Endothelial cell of umbilical vein (primary cell): ENCODE measurements around the gene MYMK. TPM values are rescaled to one million over a fixed set of nuclear protein-coding genes. Genes with fewer than 3 reads are reported as not detected.

Source experiments
- BruUV-seq: library from RNA; stranded (reverse); fragments of 400-500 nt; replicated peaks from 2 replicates; lab custom pipeline; 2021; lab: Mats Ljungman, UMichigan
- CTCF ChIA-PET: fragments of 300-600, 350-600 bp; sonication (Branson Sonifier 250); formaldehyde crosslinking; loops from one replicate; lab custom pipeline; 2021; ENCODE audit warnings: antibody characterized with exemption, inconsistent platforms; lab: Charles Lee
- POLR2A ChIA-PET: fragments of 300-600, 350-600 bp; sonication (Branson Sonifier 250); formaldehyde crosslinking; loops from one replicate; lab custom pipeline; 2021; ENCODE audit warnings: antibody characterized with exemption, inconsistent platforms; lab: Charles Lee
- DNase-seq: peaks from one replicate; pipeline ENCODE4 v3.0.0-alpha.2; 2011; ENCODE audit warnings: low read depth, low spot score
- FAIRE-seq: peaks from 2 replicates; lab custom pipeline; 2011; peaks lifted over from hg19 to GRCh38; lab: Jason Lieb, UNC
- H2AFZ ChIP-seq: 2 replicates; pipeline ENCODE4 v1.6.0; 2012; ENCODE audit warnings: low read depth, low read length, control low read depth, inconsistent platforms
- H3K27ac ChIP-seq: 2 replicates; pipeline ENCODE4 v1.5.1; 2011; ENCODE audit warnings: low read depth, mild to moderate bottlenecking, control low read depth, low read length, moderate library complexity; ENCODE audit not compliant: insufficient read depth
- H3K27me3 ChIP-seq, 2 experiments: 2 replicates each; pipeline versions ENCODE4 v1.6.0 to v1.6.1; 2011; ENCODE audit warnings: low read length in 2 of 2, mixed read lengths in 1 of 2; ENCODE audit not compliant: control insufficient read depth in 2 of 2, insufficient read depth in 2 of 2
- H3K36me3 ChIP-seq, 2 experiments: 2 replicates in 1 of 2; 3 replicates in 1 of 2; pipeline ENCODE4 v1.5.1; 2011; ENCODE audit warnings: low read length in 2 of 2, mild to moderate bottlenecking in 1 of 2, moderate library complexity in 1 of 2; ENCODE audit not compliant: control insufficient read depth in 2 of 2, insufficient read depth in 2 of 2; ENCODE audit errors: extremely low read depth in 1 of 2
- H3K4me1 ChIP-seq: 3 replicates; pipeline ENCODE4 v1.5.1; 2011; ENCODE audit warnings: mild to moderate bottlenecking, low read length; ENCODE audit not compliant: control insufficient read depth, insufficient read depth; ENCODE audit errors: extremely low read depth
- H3K4me2 ChIP-seq: 2 replicates; pipeline ENCODE4 v1.6.1; 2011; ENCODE audit warnings: low read length, control low read depth, mixed read lengths; ENCODE audit not compliant: insufficient read depth
- H3K4me3 ChIP-seq, 3 experiments: fragments of 200-600 bp in 1 of 3; sonication (generic), shearing (Covaris generic) in 1 of 3; replicated peaks in 1 of 3; 2 replicates each; pipeline ENCODE4 v1.5.1; 2011 to 2016; ENCODE audit warnings: control low read depth in 3 of 3, low read length in 3 of 3, mild to moderate bottlenecking in 2 of 3, inconsistent platforms in 1 of 3, low read depth in 1 of 3, moderate library complexity in 1 of 3; ENCODE audit not compliant: insufficient read depth in 1 of 3
- H3K79me2 ChIP-seq: 2 replicates; pipeline ENCODE4 v1.6.0; 2012; ENCODE audit warnings: low read length, inconsistent platforms; ENCODE audit not compliant: control insufficient read depth, insufficient read depth
- H3K9ac ChIP-seq: replicated peaks from 2 replicates; pipeline ENCODE3; 2011; ENCODE audit warnings: low read length, control low read depth; ENCODE audit not compliant: insufficient read depth; ENCODE audit errors: extremely low read depth
- H3K9me1 ChIP-seq: replicated peaks from 3 replicates; pipeline ENCODE4 v1.6.0; 2011; ENCODE audit warnings: mild to moderate bottlenecking, low read length; ENCODE audit not compliant: control insufficient read depth, insufficient read depth; ENCODE audit errors: extremely low read depth
- H3K9me3 ChIP-seq: replicated peaks from 2 replicates; pipeline ENCODE4 v1.5.1; 2012; ENCODE audit warnings: low read length, inconsistent platforms; ENCODE audit not compliant: control insufficient read depth, insufficient read depth
- H4K20me1 ChIP-seq: replicated peaks from 2 replicates; pipeline ENCODE3; 2011; ENCODE audit warnings: mild to moderate bottlenecking, low read length; ENCODE audit not compliant: control insufficient read depth, insufficient read depth; ENCODE audit errors: extremely low read depth
- CTCF ChIP-seq, 2 donors: IDR thresholded peaks; 1 replicate in 1 of 2; 2 replicates in 1 of 2; pipeline ENCODE4 v1.5.1; 2011; ENCODE audit warnings: low read length in 2 of 2, mild to moderate bottlenecking in 2 of 2, moderate library complexity in 2 of 2, control low read depth in 1 of 2, inconsistent platforms in 1 of 2, low read depth in 1 of 2; ENCODE audit not compliant: insufficient read depth in 1 of 2; ENCODE audit errors: extremely low read depth in 1 of 2
- EZH2 ChIP-seq: IDR thresholded peaks from 2 replicates; pipeline ENCODE4 v1.6.1; 2012; ENCODE audit warnings: borderline replicate concordance, low read depth, mild to moderate bottlenecking, moderate library complexity, low read length, inconsistent platforms; ENCODE audit not compliant: severe bottlenecking
- FOS ChIP-seq: IDR thresholded peaks from 2 replicates; pipeline ENCODE4 v1.6.1; 2011; ENCODE audit warnings: mild to moderate bottlenecking, low read length, moderate library complexity, borderline replicate concordance; ENCODE audit not compliant: insufficient read depth
- GATA2 ChIP-seq: IDR thresholded peaks from 2 replicates; pipeline ENCODE4 v1.7.0; 2011; ENCODE audit warnings: low read depth, mild to moderate bottlenecking, moderate library complexity, mixed read lengths, low read length; ENCODE audit not compliant: insufficient read length, insufficient read depth
- JUN ChIP-seq: IDR thresholded peaks from 2 replicates; pipeline ENCODE4 v1.6.1; 2011; ENCODE audit warnings: borderline replicate concordance, low read depth; ENCODE audit not compliant: insufficient read length, insufficient read depth
- MYC ChIP-seq: IDR thresholded peaks from one replicate; pipeline ENCODE4 v1.6.1; 2011; ENCODE audit warnings: mild to moderate bottlenecking, low read depth, low read length
- POLR2A ChIP-seq: IDR thresholded peaks from 2 replicates; pipeline ENCODE4 v1.6.1; 2012; ENCODE audit warnings: low read depth, mild to moderate bottlenecking, control low read depth, low read length
- POLR2AphosphoS5 ChIP-seq: IDR thresholded peaks from 2 replicates; pipeline ENCODE4 v1.6.1; 2012; ENCODE audit warnings: low read depth, mild to moderate bottlenecking, control low read depth, low read length, moderate library complexity; ENCODE audit not compliant: insufficient read depth
- dilution Hi-C: fragments of 300-500 bp; cut with MboI; formaldehyde crosslinking; loops from one replicate; pipeline ENCODE4 v1.15.0; 2019; ENCODE audit warnings: low sequenced_read_pairs; ENCODE audit not compliant: extremely low pct_ligation_motif_present
- intact Hi-C: fragments of 100-400 bp; cut with micrococcal nuclease; formaldehyde crosslinking; loops from one replicate; pipeline ENCODE4 v1.10.0; 2022
- polyA plus RNA-seq, 4 experiments: library from polyadenylated mRNA; depleted of rRNA in 3 of 4; stranded (reverse) in 3 of 4; unstranded in 1 of 4; fragments of >200 nt; gene quantifications; 2 replicates each; pipeline versions ENCODE4 v1.2.1 to v1.2.3, GENCODE V29; 2011 to 2012; ENCODE audit warnings: missing spikeins in 1 of 4
- total RNA-seq: library from RNA; stranded (reverse); gene quantifications from 2 replicates; pipeline ENCODE4 v1.2.3, GENCODE V29; 2021
- TF ChIP-seq, protein P1 (sequence below): IDR thresholded peaks from 2 replicates; pipeline ENCODE4 v1.6.1; 2011; ENCODE audit not compliant: insufficient read depth, insufficient read length

The MYMK gene
- total and polyA plus RNA-seq, 2 donors (not counting 3 experiments of a cell fraction or from before 2014, with no cell fraction given) = not detected

DNA sequence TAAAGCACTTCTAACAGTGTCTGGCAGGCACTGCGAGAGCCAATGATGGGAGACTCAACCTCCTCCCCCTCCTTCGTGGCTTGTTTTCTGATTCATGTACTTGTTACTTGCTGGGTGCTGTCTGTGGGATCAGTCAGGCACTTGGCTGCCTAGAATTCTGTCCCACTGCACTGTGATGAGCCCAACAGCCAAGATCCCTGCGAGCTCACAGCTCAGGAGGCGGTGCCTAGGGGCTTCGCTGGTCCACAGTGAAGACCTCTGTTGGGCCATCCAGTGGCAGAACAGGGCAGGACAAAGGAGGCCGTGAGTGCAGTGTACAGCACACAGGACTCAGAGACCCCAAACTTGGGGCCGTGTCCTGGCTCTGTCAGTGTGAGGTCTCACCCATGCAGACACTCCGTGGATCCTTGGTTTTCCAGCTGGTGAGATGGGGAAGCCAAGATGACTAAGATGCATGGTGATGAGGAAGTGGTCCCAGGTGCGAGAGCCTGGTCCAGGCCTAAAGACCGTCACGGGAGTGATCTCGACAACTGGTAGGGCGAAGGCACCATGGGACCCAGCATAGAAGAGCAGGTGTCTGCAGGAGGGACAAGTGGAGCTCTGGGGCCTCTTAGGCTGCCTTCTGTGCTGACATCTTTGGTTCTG lies 19.5 kb downstream of the MYMK start:
- TF ChIP-seq MYC (no peak), POLR2AphosphoS5 (no peak), FOS (no peak)
- TF ChIP-seq, protein P1, sequence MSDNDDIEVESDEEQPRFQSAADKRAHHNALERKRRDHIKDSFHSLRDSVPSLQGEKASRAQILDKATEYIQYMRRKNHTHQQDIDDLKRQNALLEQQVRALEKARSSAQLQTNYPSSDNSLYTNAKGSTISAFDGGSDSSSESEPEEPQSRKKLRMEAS = no peak
- Histone ChIP-seq H4K20me1 (no peaks in the 10 kb centered on the region), H3K9me1 (no peaks in the 10 kb centered on the region), H3K27me3 (peaks cover 0 to 3% of the 10 kb centered on the region in 2 experiments), H3K9me3 (no peaks in the 10 kb centered on the region), H3K4me1 (no peaks in the 10 kb centered on the region), H2AFZ (no peak overlapping the region), H3K4me2 (no peak overlapping the region), H3K9ac (no peak overlapping the region), H3K4me3 (no peak overlapping the region), H3K27ac (no peak overlapping the region), H3K36me3 (no peaks in the 10 kb centered on the region), H3K79me2 (no peaks in the 10 kb centered on the region)
- POLR2A ChIA-PET = no interaction called here
- CTCF ChIA-PET = interaction anchor here (0.7 kb wide), 1 partner anchor 10 kb away, joined by 3 read pairs; no protein-coding TSS in a partner anchor
- BruUV-seq = no TSS peak
- no peak for FAIRE-seq
- intact Hi-C loops = no loop called here
- dilution Hi-C loops = no loop called here
- DNase-seq = no peak

- no peak for FAIRE-seq
- no peak overlapping the region for H3K27ac ChIP-seq
- H3K4me2 ChIP-seq = no peak overlapping the region
- no peaks in the 10 kb centered on the region for H3K27me3 ChIP-seq
- H3K4me3 ChIP-seq = no peak overlapping the region
- no peak for TF ChIP-seq JUN
- TF ChIP-seq POLR2AphosphoS5 = no peak
- no peak for TF ChIP-seq MYC
- TF ChIP-seq EZH2 = no peak
- TF ChIP-seq, protein P1 = no peak
- TF ChIP-seq FOS = no peak
- no peak for TF ChIP-seq POLR2A
- no peak for TF ChIP-seq CTCF (IDR thresholded peaks at IDR 0.05; ENCODE audit: extremely low read depth in 1 of 2, insufficient read depth in 1 of 2, low read depth in 1 of 2, low read length in 2 of 2)
- TF ChIP-seq GATA2 = no peak
- BruUV-seq = no TSS peak
- intact Hi-C loops (no loop called here), dilution Hi-C loops (no loop called here)
- ChIA-PET CTCF (no interaction called here), POLR2A (no interaction called here)
- H3K9me3 ChIP-seq = no peaks in the 10 kb centered on the region
- H3K9ac ChIP-seq = no peak overlapping the region
- no peaks in the 10 kb centered on the region for H3K79me2 ChIP-seq
- H3K4me1 ChIP-seq = no peaks in the 10 kb centered on the region
- H4K20me1 ChIP-seq = no peaks in the 10 kb centered on the region
- no peaks in the 10 kb centered on the region for H3K36me3 ChIP-seq
- H2AFZ ChIP-seq = no peak overlapping the region
- no peak for DNase-seq
- no peaks in the 10 kb centered on the region for H3K9me1 ChIP-seq
These were observed 22.6 kb downstream of the MYMK start for GRCh38 chr9:133502112-133502511.
